ENCODE measurements around the gene ZSWIM4.

DNA sequence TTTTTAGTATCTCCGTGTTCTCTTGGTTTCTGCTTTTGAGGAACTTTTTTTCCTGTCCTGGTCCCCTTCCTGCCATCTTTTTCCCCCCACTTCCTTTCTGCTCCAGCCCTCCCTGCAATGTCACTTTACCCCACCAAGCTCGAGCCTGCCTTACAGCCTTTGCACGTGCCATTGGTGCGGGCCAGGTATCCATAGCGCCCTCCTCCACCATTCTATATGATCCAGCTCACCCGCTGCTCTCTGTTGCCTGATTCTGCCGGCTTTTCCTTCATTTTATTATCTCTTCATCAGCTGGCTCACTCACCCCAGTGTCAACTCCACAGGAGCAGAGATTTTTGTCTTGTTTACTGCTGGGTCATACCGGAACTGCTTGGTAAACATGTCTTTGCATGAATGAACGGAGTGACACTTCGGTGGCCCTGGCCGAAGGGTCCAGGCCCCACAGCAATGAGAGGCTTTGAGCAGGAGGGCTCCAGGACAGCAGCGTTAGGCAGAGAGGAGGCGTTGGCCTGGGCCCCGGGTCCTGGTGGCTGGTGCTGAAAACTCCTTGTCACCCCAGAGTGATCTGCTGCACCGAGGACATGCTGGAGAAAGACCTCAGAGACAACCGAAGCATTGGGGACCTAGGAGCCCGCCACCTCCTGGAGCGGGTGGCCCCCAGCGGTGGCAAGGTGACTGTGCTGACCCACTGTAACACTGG lies 29.7 kb upstream of the ZSWIM4 start:
- TF ChIP-seq POLR2AphosphoS5 (IDR thresholded peaks at IDR 0.05; ENCODE audit: low read depth, low read length): no peak
- TF ChIP-seq, protein P1, sequence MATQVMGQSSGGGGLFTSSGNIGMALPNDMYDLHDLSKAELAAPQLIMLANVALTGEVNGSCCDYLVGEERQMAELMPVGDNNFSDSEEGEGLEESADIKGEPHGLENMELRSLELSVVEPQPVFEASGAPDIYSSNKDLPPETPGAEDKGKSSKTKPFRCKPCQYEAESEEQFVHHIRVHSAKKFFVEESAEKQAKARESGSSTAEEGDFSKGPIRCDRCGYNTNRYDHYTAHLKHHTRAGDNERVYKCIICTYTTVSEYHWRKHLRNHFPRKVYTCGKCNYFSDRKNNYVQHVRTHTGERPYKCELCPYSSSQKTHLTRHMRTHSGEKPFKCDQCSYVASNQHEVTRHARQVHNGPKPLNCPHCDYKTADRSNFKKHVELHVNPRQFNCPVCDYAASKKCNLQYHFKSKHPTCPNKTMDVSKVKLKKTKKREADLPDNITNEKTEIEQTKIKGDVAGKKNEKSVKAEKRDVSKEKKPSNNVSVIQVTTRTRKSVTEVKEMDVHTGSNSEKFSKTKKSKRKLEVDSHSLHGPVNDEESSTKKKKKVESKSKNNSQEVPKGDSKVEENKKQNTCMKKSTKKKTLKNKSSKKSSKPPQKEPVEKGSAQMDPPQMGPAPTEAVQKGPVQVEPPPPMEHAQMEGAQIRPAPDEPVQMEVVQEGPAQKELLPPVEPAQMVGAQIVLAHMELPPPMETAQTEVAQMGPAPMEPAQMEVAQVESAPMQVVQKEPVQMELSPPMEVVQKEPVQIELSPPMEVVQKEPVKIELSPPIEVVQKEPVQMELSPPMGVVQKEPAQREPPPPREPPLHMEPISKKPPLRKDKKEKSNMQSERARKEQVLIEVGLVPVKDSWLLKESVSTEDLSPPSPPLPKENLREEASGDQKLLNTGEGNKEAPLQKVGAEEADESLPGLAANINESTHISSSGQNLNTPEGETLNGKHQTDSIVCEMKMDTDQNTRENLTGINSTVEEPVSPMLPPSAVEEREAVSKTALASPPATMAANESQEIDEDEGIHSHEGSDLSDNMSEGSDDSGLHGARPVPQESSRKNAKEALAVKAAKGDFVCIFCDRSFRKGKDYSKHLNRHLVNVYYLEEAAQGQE (IDR thresholded peaks at IDR 0.05; ENCODE audit: insufficient read depth in 1 of 2, low read depth in 2 of 2, low read length in 2 of 2): no peak
